T-helper 2 cell treated with Interferon-gamma antibody and Interleukin-4, amounts not matched to agents 5 μg/mL and 100 μg/mL, for 36 hours (primary cell): ENCODE measurements around the gene TNFAIP8L3.
"Not testable (repeated sequence)": the region's sequence is repeated elsewhere in the genome, so short reads cannot be mapped to it uniquely, and the experiment has no call there.

ENCODE experiments used
- DNase-seq: peaks from one replicate; pipeline ENCODE4 v3.0.0; 2021; ENCODE audit warnings: low spot score
- H3K27ac Mint-ChIP-seq: one replicate; pipeline ENCODE4 v1.8.0; 2021; ENCODE audit warnings: mild to moderate bottlenecking, mixed read lengths
- H3K27me3 Mint-ChIP-seq: one replicate; pipeline ENCODE4 v1.8.0; 2021; ENCODE audit warnings: low read depth, mixed read lengths
- H3K36me3 Mint-ChIP-seq: one replicate; pipeline ENCODE4 v1.8.0; 2021; ENCODE audit warnings: low read depth, mixed read lengths
- H3K4me1 Mint-ChIP-seq: one replicate; pipeline ENCODE4 v1.8.0; 2021; ENCODE audit warnings: low read depth, mixed read lengths
- H3K4me3 Mint-ChIP-seq: one replicate; pipeline ENCODE4 v1.8.0; 2022; ENCODE audit warnings: mild to moderate bottlenecking, moderate library complexity, mixed read lengths
- H3K9me3 Mint-ChIP-seq: one replicate; pipeline ENCODE4 v1.8.0; 2021; ENCODE audit warnings: mixed read lengths

TNFAIP8L3 gene

GRCh38 chr15:51094606-51095569, at the start of gene TNFAIP8L3:
Gene TNFAIP8L3, minus strand, starts transcription at chr15:51094906. Its CDS starts 311 bp downstream, at chr15:51094595.
- Mint-ChIP-seq H3K4me1 (peaks cover 3% of the 10 kb centered on the region), H3K27me3 (peaks cover 87% of the 10 kb centered on the region), H3K4me3 (peak within 1 kb of the TSS; percentile 65), H3K9me3 (no peaks in the 10 kb centered on the region), H3K36me3 (no peaks in the 10 kb centered on the region), H3K27ac (no peak within 1 kb of the TSS)
- DNase-seq: no peak

DNA sequence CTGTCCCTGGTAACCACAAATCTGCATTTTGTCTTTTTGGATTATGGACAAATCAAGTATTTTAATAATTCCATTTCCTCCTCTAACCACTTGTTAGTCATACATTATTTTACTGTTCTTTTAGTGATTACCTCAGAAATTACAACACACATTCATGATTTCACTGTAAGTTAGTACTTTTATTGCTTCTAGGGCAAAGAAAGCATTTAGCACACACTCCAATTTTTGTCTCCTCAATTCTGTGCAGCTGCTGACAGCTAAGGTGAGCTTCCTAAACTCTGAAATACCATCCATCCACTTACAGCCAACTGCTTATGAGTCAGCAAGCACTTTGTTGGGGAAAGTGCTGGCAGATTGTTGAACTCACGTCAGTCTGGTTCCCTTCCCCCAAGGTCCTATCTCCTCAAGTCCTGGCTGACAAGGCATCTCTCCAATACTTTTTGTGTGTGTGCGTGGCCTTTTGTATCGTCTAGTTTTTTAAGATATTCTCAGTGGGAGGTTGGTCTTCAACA, 49.4 kb upstream of the TNFAIP8L3 start:
- Mint-ChIP-seq H3K9me3 (peaks cover 3% of the 10 kb centered on the region), H3K4me1 (no peaks in the 10 kb centered on the region), H3K27me3 (peaks cover 21% of the 10 kb centered on the region), H3K36me3 (no peaks in the 10 kb centered on the region), H3K4me3 (no peak overlapping the region), H3K27ac (no peak overlapping the region)
- DNase-seq: no peak

GRCh38 chr15:51140347-51140746, 45.6 kb upstream of the TNFAIP8L3 start:
- not testable (repeated sequence) for H3K4me3 Mint-ChIP-seq, H3K9me3 Mint-ChIP-seq

GRCh38 chr15:51139091-51139490, 44.4 kb upstream of the TNFAIP8L3 start:
- Mint-ChIP-seq H3K36me3 (no peaks in the 10 kb centered on the region), H3K9me3 (peaks cover 3% of the 10 kb centered on the region), H3K4me3 (no peak overlapping the region), H3K27me3 (peaks cover 24% of the 10 kb centered on the region), H3K27ac (no peak overlapping the region), H3K4me1 (no peaks in the 10 kb centered on the region)
- no peak for DNase-seq

More at GRCh38 chr15:51140347-51140746, 45.6 kb upstream of the TNFAIP8L3 start:
- not testable (repeated sequence) for H3K36me3 Mint-ChIP-seq, H3K27ac Mint-ChIP-seq, DNase-seq, H3K4me1 Mint-ChIP-seq
- H3K27me3 Mint-ChIP-seq: peaks cover 27% of the 10 kb centered on the region

- no peak for DNase-seq
- Mint-ChIP-seq H3K27me3 (peaks cover 18% of the 10 kb centered on the region), H3K36me3 (no peaks in the 10 kb centered on the region), H3K4me1 (no peaks in the 10 kb centered on the region), H3K27ac (no peak overlapping the region), H3K9me3 (peaks cover 3% of the 10 kb centered on the region), H3K4me3 (no peak overlapping the region)
These were observed 43.2 kb upstream of the TNFAIP8L3 start for GRCh38 chr15:51137880-51138430.

- Mint-ChIP-seq H3K4me1 (no peaks in the 10 kb centered on the region), H3K36me3 (no peaks in the 10 kb centered on the region), H3K27me3 (peaks cover 13% of the 10 kb centered on the region), H3K27ac (no peak overlapping the region), H3K9me3 (peaks cover 3% of the 10 kb centered on the region), H3K4me3 (no peak overlapping the region)
- no peak for DNase-seq
These were observed 42.3 kb upstream of the TNFAIP8L3 start for GRCh38 chr15:51137024-51137423.

GRCh38 chr15:51135276-51135675, 40.6 kb upstream of the TNFAIP8L3 start:
- H3K4me3 Mint-ChIP-seq: no peak overlapping the region
- no peaks in the 10 kb centered on the region for H3K9me3 Mint-ChIP-seq
- no peaks in the 10 kb centered on the region for H3K36me3 Mint-ChIP-seq
- no peaks in the 10 kb centered on the region for H3K4me1 Mint-ChIP-seq
- H3K27me3 Mint-ChIP-seq: peaks cover 6% of the 10 kb centered on the region
- no peak for DNase-seq
- no peak overlapping the region for H3K27ac Mint-ChIP-seq

GRCh38 chr15:51134416-51135199, 39.9 kb upstream of the TNFAIP8L3 start:
- H3K4me1 Mint-ChIP-seq: no peaks in the 10 kb centered on the region
- no peak for DNase-seq
- H3K9me3 Mint-ChIP-seq: no peaks in the 10 kb centered on the region
- H3K27me3 Mint-ChIP-seq: peaks cover 6% of the 10 kb centered on the region
- no peaks in the 10 kb centered on the region for H3K36me3 Mint-ChIP-seq
- no peak overlapping the region for H3K27ac Mint-ChIP-seq
- no peak overlapping the region for H3K4me3 Mint-ChIP-seq

GRCh38 chr15:51133140-51133765, 38.5 kb upstream of the TNFAIP8L3 start:
- Mint-ChIP-seq H3K4me3 (no peak overlapping the region), H3K27me3 (peaks cover 2% of the 10 kb centered on the region), H3K9me3 (no peaks in the 10 kb centered on the region), H3K27ac (no peak overlapping the region), H3K36me3 (no peaks in the 10 kb centered on the region), H3K4me1 (no peaks in the 10 kb centered on the region)
- no peak for DNase-seq

DNA sequence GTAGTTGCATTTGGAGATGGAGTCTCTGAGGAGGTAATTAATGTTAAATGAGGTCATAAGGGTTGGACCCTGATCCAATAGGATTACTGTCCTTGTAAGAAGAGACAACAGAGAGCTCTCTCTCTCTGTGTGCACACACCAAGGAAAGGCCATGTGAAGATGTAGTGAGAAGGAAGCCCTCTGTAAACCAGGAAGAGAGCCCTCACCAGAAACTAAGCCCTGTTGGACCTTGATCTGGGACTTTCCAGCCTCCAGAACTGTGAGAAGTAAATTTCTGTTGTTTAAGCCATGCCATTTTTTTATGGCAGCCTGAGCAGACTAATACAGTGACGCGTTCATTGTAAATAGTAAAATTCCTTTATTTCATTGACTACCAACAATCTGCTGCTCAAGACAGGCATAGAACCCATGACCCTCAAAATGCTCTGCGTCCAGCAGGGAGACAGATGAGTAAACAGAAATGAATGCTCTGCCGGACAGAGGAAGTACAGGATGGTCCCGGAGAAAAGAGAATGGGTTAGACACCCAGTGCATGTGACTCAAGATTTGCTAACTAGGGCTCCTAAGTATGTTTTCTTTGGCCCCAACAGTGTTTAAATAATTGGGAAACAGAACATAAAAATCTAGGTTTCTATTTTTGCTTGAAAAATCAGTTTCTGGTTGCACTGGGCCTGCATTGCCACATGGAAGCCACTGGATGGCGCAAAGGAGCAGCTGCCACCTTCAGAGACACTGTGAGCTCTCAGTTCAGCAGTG, 37.9 kb upstream of the TNFAIP8L3 start:
- Mint-ChIP-seq H3K9me3 (no peaks in the 10 kb centered on the region), H3K4me3 (no peak overlapping the region), H3K27ac (no peak overlapping the region), H3K36me3 (no peaks in the 10 kb centered on the region), H3K27me3 (peaks cover 2% of the 10 kb centered on the region), H3K4me1 (peaks cover under 1% of the 10 kb centered on the region)
- no peak for DNase-seq

- DNase-seq: no peak
- H3K4me3 Mint-ChIP-seq: no peak overlapping the region
- peaks cover 4% of the 10 kb centered on the region for H3K27me3 Mint-ChIP-seq
- no peaks in the 10 kb centered on the region for H3K36me3 Mint-ChIP-seq
- H3K9me3 Mint-ChIP-seq: no peaks in the 10 kb centered on the region
- no peak overlapping the region for H3K27ac Mint-ChIP-seq
- peaks cover 7% of the 10 kb centered on the region for H3K4me1 Mint-ChIP-seq
These were observed 37.0 kb upstream of the TNFAIP8L3 start for GRCh38 chr15:51131596-51132290.

- no peak for DNase-seq
- H3K27me3 Mint-ChIP-seq: peaks cover 10% of the 10 kb centered on the region
- no peaks in the 10 kb centered on the region for H3K36me3 Mint-ChIP-seq
- peaks cover 12% of the 10 kb centered on the region for H3K4me1 Mint-ChIP-seq
- H3K27ac Mint-ChIP-seq: no peak overlapping the region
- H3K4me3 Mint-ChIP-seq: no peak overlapping the region
- H3K9me3 Mint-ChIP-seq: no peaks in the 10 kb centered on the region
These were observed 35.6 kb upstream of the TNFAIP8L3 start for GRCh38 chr15:51130344-51130743.
